GM18519 (cell line): ENCODE measurements around the gene TMOD3.
A peak's percentile ranks its signal among the peaks of the same experiment; 100 is the strongest.
"Not testable (repeated sequence)": the region's sequence is repeated elsewhere in the genome, so short reads cannot be mapped to it uniquely, and the experiment has no call there.

Experiments
- ATAC-seq: cut with Tn5 transposase; IDR thresholded peaks from one replicate; pipeline ENCODE4 v1.9.1; 2021; ENCODE audit warnings: mild to moderate bottlenecking, moderate library complexity; ENCODE audit not compliant: unreplicated experiment, low FRiP score

TMOD3 gene

DNA sequence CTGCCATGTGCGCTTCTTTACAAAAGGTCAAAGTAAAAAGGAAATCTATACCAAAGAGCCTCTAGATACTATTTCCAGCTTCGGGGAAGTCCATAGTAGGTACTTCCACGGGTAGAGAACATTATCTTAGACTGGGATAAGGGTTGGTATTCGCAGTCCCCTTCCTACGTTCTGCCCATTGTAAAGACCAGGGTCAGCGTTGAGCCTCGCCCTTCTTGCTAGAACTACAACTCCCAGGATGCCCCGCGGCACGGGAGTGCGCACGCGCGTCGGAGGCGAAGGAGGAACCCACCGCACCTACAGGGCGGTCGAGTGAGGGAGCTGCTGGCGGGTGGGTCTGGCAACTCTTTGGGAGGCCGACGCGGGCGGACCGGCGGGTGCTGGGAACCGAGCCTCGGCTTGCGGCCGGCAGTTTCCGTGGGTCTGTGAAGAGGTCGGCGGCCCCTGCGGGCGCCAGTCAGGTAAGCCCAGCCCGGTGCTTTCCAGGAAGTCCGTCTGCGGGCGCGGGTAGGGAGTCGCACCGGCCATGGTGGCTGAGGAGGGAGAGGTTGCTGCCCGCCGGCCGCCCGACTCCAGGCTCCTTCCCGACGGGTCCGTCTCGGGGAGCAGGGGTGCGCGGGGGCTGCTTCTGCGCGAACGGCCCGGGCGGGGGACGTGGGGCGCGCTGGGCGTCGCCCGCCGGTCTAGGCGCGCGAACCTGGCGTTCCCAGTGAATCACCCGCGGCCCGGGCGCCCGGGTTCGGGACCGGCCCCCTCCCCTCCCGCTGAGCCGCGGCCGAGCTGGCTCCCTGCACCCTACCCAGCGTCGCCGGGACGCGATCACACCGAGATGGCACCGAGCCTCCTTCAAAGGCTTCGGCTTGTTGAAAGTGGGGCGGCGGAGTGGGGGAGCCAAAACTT lies at the start of gene TMOD3:
TSS of gene TMOD3 (plus strand) at position 278 of the 900 bp plus-strand sequence. CDS start 33,232 bp downstream, outside the sequence.
- peak; percentile 74 for ATAC-seq

DNA sequence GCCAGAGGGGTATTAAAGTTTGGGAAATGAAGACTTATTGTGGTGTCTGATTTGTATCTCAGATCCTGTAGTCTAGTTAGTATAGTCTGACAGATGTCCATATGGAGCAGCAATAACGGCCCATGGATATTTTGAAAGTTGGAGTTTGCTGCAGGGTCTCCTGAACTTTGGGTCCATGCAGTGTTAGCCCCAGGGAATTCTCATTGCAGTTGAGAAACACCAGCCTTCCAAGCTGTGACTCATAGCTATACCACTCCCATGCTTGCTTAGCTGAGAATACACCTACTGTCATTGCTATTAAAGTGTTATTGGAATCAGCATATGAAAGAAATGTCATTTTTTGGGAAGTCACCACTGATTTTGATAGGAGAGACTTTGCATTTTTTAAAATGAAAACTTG lies 48.8 kb upstream of the TMOD3 start:
- no peak for ATAC-seq

DNA sequence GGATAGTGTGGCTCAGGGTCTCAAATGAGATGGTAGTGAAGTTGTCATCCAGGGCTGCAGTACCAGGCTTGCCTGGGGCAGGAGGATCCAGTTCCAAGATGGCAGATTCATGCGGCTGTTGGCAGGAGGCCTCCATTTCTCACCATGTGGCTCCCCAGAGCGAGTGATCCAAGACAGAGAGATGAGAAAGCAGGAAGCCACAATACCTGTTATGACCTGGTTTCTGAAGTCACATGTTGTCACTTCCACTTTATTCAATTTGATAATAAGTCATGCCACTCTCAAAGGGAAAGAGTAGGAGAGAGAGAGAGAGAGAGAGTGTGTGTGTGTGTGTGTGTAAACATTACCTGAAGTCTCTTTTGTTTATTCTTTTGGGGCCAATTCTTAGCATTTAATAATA lies 47.9 kb upstream of the TMOD3 start:
- ATAC-seq: no peak

DNA sequence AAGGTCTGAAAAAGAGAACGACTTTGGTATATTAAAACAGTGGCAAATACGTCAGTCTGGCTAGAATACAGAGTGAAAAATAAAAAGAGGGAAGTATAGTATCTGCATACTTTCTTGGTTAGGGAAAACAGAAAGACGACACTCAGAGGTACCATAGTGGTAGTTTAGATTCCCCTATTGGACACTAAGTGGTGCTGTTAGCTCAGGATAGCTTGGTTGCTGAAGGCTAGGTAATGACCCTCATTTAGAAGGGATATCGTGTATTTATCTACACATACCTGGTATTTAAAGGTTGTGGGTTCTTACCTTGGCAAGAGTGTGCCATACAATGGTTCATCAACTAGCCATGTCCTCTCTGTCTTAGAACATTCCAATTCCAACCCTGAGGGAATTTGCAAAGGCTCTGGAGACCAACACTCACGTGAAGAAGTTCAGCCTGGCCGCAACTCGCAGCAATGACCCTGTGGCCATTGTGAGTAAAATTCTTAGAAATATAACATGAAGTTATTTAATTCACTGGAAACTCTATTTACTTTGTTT lies 47.0 kb upstream of the TMOD3 start:
- ATAC-seq: no peak

DNA sequence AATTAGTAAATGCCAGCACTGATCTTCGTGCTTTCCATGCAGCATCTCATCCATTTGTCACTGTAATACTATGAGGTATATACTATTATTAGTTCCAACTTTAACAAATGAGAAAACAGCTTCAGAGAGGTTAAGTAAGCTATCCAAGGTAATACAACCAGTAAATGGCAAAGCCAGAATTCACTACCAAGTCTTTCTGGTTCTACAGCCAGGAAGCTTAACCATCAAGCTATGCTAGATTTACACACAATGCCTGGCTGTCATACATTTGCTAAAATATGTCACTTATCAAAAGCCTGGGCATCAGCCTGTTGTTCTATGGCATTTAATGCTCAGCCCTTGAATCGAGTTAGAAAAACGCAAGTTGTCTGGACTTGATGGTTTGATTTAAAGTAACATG lies 45.5 kb upstream of the TMOD3 start:
- ATAC-seq: no peak

- not testable (repeated sequence) for ATAC-seq
Observed at GRCh38 chr15:51787130-51787529, 42.3 kb upstream of the TMOD3 start.

DNA sequence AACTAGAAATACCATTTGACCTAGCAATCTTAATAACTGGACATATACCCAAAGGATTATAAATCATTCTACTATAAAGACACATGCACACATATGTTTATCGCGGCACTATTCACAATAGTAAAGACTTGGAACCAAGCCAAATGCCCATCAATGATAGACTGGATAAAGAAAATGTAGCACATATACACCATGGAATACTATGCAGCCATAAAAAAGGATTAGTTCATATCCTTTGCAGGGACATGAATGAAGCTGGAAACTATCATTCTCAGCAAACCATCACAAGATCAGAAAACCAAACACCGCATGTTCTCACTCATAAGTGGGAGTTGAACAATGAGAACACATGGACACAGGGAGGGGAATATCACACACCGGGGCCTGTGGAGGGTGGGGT lies 37.0 kb upstream of the TMOD3 start:
- not testable (repeated sequence) for ATAC-seq

- ATAC-seq: no peak
Observed at GRCh38 chr15:51793521-51794305, 35.7 kb upstream of the TMOD3 start.

- ATAC-seq: no peak
Observed at GRCh38 chr15:51796847-51797401, 32.5 kb upstream of the TMOD3 start.

- ATAC-seq: no peak
Observed at GRCh38 chr15:51798281-51798680, 31.2 kb upstream of the TMOD3 start.

DNA sequence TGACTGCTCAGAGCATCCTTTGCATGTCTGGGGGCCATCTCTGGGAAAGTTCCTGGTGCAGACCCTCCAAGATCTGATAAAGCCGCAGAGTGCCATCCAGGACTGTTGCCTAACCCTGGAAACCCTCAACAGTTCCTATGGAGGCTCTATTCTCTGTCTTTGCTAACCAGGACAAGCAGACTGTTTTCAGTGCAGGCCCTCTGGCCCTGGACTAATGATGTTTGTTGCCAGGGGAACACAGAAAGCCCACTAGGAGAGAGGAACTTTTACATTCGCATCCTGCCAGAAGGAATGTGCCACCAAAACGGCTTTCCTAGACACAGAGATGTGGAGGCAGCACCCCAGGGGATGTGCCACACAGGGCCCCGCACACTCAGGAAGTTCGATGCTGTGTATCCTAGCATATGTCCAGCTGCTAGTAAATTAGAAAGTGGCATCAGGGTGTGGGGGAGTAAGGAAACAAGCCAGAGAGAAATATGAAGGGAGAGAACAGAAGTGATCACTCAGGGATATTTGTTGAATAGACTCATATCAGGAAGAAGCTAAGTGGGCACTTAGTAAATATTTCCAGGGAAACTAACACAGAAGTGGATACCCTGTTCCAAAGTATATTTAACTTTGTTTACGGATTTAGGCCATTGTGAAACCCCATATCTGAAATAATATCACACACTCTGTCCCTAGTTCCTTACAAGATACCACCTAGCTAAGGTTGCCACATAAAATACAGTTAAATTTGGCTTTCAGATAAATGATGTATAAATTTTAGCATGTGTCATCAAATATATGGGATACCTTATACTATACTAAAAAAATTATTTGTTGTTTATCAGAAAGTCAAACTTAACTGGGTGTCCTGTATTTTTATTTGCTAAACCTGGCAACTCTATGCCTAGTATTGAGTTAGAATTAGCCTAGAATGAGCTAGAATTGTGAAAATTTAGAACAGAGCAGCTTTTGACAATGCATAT lies 29.9 kb upstream of the TMOD3 start:
- no peak for ATAC-seq

GRCh38 chr15:51801391-51801835 lies 28.0 kb upstream of the TMOD3 start:
- ATAC-seq: no peak

- no peak for ATAC-seq
Observed at GRCh38 chr15:51802593-51802992, 26.9 kb upstream of the TMOD3 start.

- ATAC-seq: no peak
Observed at GRCh38 chr15:51803965-51804364, 25.5 kb upstream of the TMOD3 start.

- ATAC-seq: no peak
Observed at GRCh38 chr15:51806123-51806522, 23.3 kb upstream of the TMOD3 start.

DNA sequence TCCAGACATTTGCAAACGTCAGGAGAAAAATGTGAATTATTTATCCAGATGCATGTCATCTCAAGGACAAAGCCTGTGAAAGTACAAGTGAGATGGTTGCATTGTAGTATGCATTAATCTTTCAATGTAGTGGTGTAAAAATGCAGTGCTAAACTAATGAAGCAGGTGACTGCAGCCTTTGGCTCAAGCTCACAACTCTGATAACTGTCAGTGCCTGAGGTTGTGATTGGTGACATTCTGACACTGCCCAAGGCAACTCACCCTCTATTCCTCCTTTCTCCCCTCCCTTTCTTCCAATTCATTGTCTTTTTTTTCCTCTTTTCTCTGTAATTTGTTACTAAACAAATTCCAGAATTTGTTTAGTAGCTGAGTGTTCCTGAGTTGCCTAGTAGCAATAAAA lies 20.0 kb upstream of the TMOD3 start:
- no peak for ATAC-seq

GRCh38 chr15:51812598-51812997 lies 16.9 kb upstream of the TMOD3 start:
- no peak for ATAC-seq

GRCh38 chr15:51814606-51815005 lies 14.8 kb upstream of the TMOD3 start:
- no peak for ATAC-seq

GRCh38 chr15:51816611-51817010 lies 12.8 kb upstream of the TMOD3 start:
- no peak for ATAC-seq

DNA sequence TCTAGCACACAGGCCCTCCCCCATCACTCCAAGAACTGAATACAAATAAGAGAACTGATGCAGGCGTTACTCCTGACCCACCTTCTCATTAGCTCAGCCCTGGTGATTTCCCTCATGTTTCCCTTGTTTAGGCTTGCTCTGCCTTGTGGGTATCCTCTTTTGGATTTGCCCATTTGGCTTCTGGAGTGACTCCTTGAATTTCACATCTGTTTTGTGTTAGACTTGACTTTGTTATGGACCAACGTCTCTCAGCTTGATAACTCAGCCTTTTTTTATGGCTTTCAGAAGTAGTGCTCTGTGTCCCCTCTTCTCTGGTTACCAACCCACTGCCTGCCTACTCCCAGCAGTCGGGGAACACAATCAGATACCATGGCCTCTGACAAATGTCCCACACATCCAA lies 11.3 kb upstream of the TMOD3 start:
- ATAC-seq: no peak
